Neutrophil (primary cell): ENCODE results near the gene VAV1.

Experiments used
- H3K27ac ChIP-seq: fragments of 200-600 bp; sonication (generic); 2 replicates; pipeline ENCODE4 v1.5.1; 2016; ENCODE audit warnings: mild to moderate bottlenecking, moderate library complexity
- H3K27me3 ChIP-seq: fragments of 200-600 bp; sonication (generic); 2 replicates; pipeline ENCODE4 v1.6.0; 2016; ENCODE audit warnings: mild to moderate bottlenecking
- H3K36me3 ChIP-seq: fragments of 200-600 bp; sonication (generic); 2 replicates; pipeline ENCODE4 v1.5.1; 2017
- H3K4me1 ChIP-seq, 2 experiments: fragments of 200-600 bp in 1 of 2; sonication (generic) in 1 of 2; 1 replicate in 1 of 2; 2 replicates in 1 of 2; pipeline versions ENCODE4 v1.5.1 to v1.6.1; 2013 to 2016; ENCODE audit warnings: low read depth in 1 of 2, low read length in 1 of 2, mild to moderate bottlenecking in 1 of 2, moderate library complexity in 1 of 2; ENCODE audit not compliant: control insufficient read depth in 1 of 2, insufficient read depth in 1 of 2
- H3K4me3 ChIP-seq, 2 experiments: fragments of 200-600 bp in 1 of 2; sonication (generic) in 1 of 2; 1 replicate in 1 of 2; 2 replicates in 1 of 2; pipeline ENCODE4 v1.5.1; 2013 to 2016; ENCODE audit warnings: low read depth in 1 of 2, low read length in 1 of 2, mild to moderate bottlenecking in 1 of 2, moderate library complexity in 1 of 2
- H3K9me3 ChIP-seq: fragments of 200-600 bp; sonication (generic); 2 replicates; pipeline ENCODE4 v1.5.1; 2016
- CTCF ChIP-seq: fragments of 200-600 bp; sonication (generic); IDR thresholded peaks from 2 replicates; pipeline ENCODE4 v1.5.1; 2016; ENCODE audit warnings: antibody characterized with exemption

The VAV1 gene

GRCh38 chr19:6736169-6736916, 36.2 kb upstream of the VAV1 start:
- no peaks in the 10 kb centered on the region for H3K9me3 ChIP-seq
- peak overlapping the region; percentile 91 for H3K27ac ChIP-seq
- peak; percentile 74 for TF ChIP-seq CTCF
- peak overlapping the region; percentile 81 to 99 for H3K4me3 ChIP-seq
- peaks cover 18% of the 10 kb centered on the region for H3K27me3 ChIP-seq
- H3K36me3 ChIP-seq, result peaks cover 37% of the 10 kb centered on the region
- H3K4me1 ChIP-seq, result peaks cover 53 to 56% of the 10 kb centered on the region in 2 experiments

- Histone ChIP-seq H3K4me3 (peak overlapping the region; percentile 81 to 99), H3K27me3 (peaks cover 23% of the 10 kb centered on the region), H3K9me3 (no peaks in the 10 kb centered on the region), H3K27ac (peak overlapping the region; percentile 91), H3K36me3 (peaks cover 32% of the 10 kb centered on the region), H3K4me1 (peaks cover 53 to 59% of the 10 kb centered on the region in 2 experiments)
- no peak for TF ChIP-seq CTCF
Measured at GRCh38 chr19:6736917-6737283, 35.6 kb upstream of the VAV1 start.

GRCh38 chr19:6737284-6737872, 35.1 kb upstream of the VAV1 start, which contains the start of gene GPR108:
Gene GPR108, minus strand, starts transcription at chr19:6737580. Its CDS starts 4 bp downstream, at chr19:6737576.
- peak; percentile 37 for TF ChIP-seq CTCF
- Histone ChIP-seq H3K9me3 (no peaks in the 10 kb centered on the region), H3K4me1 (peaks cover 53 to 59% of the 10 kb centered on the region in 2 experiments), H3K36me3 (peaks cover 27% of the 10 kb centered on the region), H3K4me3 (peak within 1 kb of the TSS; percentile 81 to 99), H3K27ac (peak within 1 kb of the TSS; percentile 91), H3K27me3 (peaks cover 28% of the 10 kb centered on the region)

- peak overlapping the region; percentile 81 to 99 for H3K4me3 ChIP-seq
- TF ChIP-seq CTCF, result peak; percentile 28
- peaks cover 36% of the 10 kb centered on the region for H3K27me3 ChIP-seq
- H3K36me3 ChIP-seq, result peaks cover 19% of the 10 kb centered on the region
- H3K27ac ChIP-seq, result peak overlapping the region; percentile 91
- no peaks in the 10 kb centered on the region for H3K9me3 ChIP-seq
- peaks cover 53 to 59% of the 10 kb centered on the region in 2 experiments for H3K4me1 ChIP-seq
Measured at GRCh38 chr19:6737873-6738786, 34.4 kb upstream of the VAV1 start.

- H3K27me3 ChIP-seq, result peaks cover 38% of the 10 kb centered on the region
- no peaks in the 10 kb centered on the region for H3K9me3 ChIP-seq
- H3K4me1 ChIP-seq, result peaks cover 53 to 59% of the 10 kb centered on the region in 2 experiments
- H3K4me3 ChIP-seq, result peak overlapping the region; percentile 27 to 99
- H3K27ac ChIP-seq, result peak overlapping the region; percentile 91
- no peak for TF ChIP-seq CTCF
- peaks cover 12% of the 10 kb centered on the region for H3K36me3 ChIP-seq
Measured at GRCh38 chr19:6738787-6739389, 33.6 kb upstream of the VAV1 start.
